Amygdala (tissue), 56 donors: ENCODE data around the gene FBXO36.
"Not testable (repeated sequence)": the region's sequence is repeated elsewhere in the genome, so short reads cannot be mapped to it uniquely, and the experiment has no call there.

Source experiments
- DNase-seq, 56 donors: peaks; one replicate each; lab custom pipeline; 2025; lab: John Stamatoyannopoulos, UW

Gene FBXO36

DNA sequence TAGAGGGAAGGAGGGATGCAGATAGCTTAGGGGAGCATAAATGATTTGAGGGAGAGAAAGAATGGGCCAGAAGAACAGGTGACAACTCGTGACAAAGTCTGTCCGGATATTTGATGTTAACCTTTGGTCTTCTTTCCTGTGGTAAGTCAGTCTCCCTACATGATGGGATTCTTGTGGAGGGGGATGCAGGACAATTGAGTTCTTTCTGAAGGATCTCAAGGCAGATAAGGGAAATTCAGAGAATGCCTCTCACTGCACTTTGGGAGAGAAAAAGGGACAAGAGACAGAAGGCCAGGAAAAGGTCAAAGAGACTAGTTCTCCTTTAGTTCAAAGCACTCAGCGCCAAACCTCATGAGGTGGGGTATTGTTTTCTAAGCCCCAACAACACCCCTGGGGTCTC is 34.2 kb downstream of the FBXO36 start:
- DNase-seq, result no peak

DNA sequence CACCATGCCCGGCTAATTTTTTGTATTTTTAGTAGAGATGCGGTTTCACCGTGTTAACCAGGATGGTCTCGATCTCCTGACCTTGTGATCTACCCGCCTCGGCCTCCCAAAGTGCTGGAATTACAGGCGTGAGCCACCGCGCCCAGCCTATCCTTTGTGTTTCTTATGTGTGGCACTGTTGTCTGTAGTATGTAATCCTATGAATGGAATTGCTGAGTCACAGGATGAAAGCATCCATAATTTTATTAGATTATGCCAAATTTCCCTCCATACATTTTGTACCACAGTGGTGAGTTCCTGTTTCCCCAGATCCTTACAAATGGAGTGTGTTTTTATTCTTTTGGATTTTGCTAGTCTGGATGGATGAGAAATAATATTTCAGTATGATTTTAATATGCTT is 41.3 kb downstream of the FBXO36 start:
- DNase-seq, result not testable (repeated sequence)

DNA sequence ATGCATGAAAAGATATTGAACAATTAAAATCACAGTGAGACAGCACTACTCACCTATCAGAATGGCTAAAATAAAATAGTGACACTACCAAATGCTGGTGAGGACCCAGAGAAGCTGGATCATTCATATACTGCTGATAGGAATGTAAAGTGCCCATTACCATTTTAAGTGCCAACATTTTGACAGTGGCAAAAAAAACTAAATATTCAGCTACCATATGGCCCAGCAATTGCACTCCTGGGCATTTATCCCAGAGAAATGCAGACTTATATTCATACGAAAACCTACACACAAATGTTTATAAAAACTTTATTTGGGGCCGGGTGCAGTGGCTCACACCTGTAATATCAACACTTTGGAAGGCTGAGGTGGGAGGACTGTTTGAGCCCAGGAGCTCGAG is 47.6 kb downstream of the FBXO36 start:
- no peak for DNase-seq

DNA sequence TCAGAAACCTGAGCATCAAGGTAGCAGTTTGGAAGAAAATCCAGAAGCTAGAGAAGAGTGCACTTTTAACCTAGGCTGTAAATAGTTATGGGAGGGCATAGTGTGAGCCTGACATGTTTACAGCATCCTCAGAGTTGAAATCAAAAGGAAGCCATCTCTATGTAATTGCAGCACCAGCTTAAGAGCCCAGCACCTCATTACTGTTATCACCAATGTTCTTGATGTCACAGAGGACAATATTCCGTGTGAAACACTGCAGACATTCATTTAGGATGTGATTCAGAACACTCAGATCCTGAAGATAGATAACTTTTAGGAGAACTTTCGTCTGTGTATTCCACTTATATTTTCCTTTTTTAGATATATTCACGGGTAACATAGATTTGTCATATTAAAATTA is 48.1 kb downstream of the FBXO36 start:
- DNase-seq, result no peak

DNA sequence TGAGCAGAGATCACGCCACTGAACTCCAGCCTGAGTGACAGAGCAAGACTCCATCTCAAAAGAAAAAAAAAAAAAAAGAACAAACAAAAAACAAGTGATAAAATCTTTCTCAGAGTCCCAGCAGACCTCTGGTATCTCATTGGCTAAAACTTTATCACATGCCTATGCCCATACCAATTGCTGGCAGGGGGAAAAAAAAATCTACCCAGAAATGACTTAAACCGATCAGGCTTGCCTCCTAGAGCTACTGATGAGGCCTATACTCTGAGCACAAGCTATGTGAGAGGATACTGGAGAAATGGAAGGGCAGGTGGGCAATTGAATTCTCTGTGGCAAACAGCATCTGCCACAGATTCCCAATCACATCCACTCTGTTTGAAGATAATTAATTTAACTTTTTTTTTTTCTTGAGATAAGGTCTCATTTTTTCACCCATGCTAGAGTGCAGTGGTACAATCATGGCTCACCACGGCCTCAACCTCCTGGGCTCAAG is 49.0 kb downstream of the FBXO36 start:
- DNase-seq, result no peak

DNA sequence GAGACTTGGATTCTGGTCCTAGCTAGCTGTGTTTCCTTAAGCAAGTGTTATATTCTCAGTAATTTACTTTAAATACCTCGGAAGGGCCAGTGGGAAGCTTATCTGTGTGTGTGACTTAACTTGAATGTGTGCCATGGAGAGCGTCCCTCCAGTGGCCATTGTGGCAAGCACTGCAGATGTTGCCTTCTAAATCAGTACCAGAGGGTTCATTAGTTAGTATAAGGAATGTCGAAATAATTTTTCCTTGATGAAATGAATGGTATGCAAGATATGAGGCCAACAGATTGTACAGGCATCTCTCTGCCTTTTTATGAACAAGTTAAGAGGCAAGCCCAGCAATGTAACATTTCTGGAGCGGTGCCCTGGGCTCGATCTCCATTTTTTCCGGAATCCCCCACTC is 52.0 kb downstream of the FBXO36 start:
- DNase-seq, result no peak

DNA sequence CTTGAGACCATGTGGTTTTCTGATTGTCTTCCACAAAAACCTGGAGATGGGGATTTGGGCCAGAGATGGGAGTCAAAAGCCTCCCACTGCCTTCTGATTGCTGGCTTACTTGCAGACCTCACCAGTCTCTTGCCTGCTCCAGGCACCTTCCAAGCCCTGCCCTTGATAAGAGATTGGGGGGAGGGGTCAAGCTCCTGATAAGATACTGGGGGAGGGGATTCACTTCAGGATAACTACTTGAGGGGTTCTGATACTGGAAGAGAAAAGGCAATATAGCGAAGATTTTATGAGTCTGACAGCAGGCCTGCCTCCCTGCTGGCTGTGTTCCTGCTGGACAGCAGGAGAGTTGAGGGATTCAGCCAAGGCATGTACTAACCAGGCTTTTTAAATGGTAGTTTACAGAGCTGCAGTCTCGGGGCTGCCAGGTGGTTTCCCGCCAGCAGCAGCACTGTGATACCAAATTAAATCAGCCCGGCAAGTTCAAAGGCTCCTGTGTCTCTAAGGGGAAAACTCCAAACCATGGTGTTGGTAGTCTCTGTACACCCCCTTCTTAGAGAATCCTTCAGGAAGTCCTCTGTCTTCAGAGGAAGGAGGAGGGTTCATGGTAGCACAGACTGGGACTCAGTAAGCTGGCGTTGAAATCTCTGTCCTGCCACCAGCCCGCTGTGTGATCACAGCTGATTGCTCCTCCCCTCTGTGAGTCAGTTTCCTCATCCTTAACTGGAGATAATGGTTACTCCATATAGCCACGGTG is 58.3 kb downstream of the FBXO36 start:
- DNase-seq, result peak in 34 of 56 donors; percentile 1 to 48 (median 10)

DNA sequence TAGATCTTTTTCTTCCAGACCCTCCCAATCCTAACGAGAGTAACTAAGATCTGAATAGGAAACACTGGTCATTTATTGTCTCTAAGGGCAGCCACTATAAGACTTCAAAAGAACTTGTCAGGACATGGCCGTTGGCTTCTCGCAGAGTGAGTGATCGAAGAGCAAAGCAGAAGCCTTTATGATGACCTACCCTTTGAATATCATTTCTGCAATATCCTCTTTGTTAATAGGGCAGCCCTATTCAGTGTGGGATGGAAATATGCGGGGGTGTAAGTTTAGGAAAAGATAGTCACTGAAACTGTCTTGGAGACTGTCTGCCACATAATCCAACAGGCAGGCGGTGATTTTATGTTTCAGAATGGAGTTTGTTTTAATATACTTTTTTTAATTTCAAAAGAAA is 70.9 kb downstream of the FBXO36 start:
- DNase-seq, result no peak

DNA sequence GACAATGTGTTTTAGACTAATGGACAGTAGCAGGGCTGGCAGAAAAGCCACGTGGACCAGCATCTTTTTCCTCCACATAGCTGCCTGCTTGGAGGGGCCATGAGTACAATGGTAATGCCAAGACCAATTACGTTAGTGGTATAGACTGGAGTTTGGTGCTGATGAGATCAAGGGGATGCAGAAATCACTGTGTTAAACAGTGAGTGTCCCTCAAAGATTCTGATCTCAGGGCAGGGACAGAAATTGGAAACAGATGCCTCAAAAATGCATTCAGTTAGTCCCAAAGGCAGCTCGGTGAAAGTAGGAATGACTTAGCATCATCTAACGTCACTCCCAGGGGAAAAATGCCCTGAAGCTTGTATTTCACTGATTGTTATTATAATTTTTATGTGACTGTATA is 74.0 kb downstream of the FBXO36 start:
- DNase-seq, result no peak

DNA sequence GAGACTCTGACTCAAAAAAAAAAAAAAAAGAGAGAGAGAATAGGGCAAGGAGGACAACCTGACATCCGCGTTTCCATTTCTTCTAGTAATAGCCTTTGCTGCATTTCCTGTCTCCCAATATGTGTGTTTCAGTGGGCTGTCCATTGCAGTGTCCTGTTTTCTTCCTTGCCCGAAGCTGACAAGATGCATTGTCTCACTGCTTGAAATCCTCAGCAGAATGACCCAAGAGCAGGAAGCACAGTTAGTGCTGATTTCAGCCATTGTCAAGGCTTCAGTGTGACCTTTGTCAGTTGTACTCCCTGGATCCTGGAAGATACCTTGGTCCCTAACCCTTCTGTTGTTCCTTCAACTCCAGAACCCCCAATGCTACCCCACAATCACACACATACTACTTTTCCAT is 75.3 kb downstream of the FBXO36 start:
- no peak for DNase-seq

DNA sequence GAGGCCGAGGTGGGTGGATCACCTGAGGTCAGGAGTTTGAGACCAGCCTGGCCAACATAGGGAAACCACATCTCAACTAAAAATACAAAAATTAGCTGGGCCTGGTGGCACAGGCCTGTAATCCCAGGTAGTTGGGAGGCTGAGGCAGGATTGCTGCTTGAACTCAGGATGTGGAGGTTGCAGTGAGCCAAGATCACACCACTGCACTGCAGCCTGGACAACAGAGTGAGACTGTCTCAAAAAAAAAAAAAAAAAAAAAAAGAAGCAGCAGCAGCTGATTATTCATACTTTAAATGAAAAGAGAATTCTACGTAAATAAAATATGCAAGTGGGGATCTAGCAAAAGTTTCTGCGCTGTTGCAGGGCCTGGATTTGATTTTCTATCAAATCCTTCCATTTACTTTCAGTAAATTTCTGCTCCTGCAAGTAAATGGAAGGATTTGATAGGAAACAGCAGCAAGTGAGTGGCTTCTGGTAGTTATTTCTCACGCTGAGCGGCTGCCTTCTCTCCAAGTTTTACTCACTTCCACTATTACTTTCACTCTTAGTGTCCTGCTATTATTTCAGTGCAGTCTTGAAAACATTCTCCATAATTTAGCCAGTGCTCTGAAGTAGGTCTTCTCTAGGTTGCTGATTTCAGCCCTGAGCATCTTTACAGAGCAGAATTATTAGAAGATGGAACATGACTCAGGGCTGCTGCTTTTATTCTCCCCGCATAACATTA is 78.0 kb downstream of the FBXO36 start:
- peak in 1 of 56 donors; percentile 1 for DNase-seq

DNA sequence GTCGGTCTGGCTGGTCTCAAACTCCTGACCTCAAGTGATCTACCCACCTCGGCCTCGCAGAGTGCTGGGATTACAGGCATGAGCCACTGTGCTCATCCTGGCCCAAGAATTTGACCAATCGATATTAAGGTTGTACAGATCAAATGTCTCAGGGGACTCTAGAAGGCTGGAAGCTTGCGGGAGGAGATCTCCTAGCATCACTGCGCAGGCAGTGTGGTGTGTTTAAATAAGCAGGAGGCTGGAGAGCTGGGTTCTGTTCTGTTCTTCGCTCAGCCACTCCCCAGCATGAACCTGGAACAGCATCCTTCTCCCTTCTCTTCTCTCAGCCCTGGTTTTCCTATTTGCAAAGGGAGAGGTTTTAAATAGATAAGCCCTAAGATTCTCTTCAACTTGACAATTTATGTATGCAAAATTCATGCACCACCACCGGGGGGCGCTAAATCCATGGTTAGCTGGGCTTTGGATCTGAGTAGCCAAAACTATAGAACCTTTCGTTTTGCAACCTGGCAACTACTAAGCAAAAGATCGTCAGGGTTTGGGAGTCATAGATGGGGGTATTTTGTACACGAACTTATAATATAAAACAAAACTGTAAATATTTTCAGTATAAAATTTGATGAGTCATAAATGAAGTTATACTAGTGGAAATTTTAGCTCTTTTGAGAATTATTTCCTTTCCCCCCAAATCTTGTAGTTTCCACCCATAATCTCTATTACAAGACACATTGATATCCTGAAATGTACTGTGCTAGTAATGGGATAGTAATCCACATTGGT is 85.8 kb downstream of the FBXO36 start:
- peak in 52 of 56 donors; percentile 2 to 82 (median 28) for DNase-seq

DNA sequence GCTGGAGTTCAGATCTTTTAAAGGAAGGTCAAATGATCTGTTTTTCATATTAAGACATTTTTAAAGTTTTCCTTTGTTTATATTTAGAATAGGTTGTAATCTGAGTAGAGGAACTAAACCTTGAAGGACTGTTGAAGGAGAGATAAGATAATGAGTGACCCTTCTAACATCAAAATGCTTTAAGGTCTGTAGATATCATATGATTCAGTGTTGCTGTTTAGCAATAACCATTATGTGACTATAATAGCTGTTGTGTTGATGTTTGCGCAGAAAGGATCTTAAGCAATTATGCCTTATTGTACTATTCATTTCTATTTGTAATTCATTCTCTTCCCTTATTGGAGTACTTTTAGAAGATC is 86.4 kb downstream of the FBXO36 start:
- DNase-seq, result no peak

DNA sequence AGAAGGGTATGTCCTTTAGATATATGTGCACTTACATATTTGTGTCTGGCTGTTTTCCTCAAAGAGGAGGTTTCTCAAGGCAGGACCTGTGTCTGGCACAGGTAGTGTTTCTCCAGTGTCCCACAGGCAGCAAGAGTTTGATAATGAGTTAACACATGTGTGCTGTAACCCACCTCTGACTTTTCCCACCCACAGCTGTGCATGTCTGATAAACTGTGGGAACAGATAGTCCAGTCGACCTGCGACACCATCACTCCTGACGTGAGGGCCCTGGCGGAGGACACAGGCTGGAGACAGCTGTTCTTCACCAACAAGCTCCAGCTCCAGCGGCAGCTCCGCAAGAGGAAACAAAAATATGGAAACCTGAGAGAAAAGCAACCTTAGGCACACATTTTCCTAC is 88.2 kb downstream of the FBXO36 start:
- no peak for DNase-seq

DNA sequence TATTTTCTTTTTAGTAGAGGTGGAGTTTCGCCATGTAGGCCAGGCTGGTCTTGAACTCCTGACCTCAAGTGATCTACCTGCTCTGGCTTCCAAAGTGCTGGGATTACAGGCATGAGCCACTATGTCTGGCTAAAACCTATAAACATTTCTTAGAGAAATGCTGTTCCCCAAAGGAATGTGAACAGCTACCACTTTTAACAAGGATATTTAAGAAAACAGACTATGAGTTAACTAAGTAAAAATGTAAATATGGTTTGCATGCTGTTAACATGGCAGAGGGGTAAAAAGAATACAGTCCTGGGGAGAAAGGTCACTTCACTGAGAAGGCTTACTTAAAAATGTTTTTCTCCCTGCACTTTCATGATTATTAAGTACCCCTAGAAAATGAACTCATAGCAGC is 89.3 kb downstream of the FBXO36 start:
- DNase-seq, result no peak

DNA sequence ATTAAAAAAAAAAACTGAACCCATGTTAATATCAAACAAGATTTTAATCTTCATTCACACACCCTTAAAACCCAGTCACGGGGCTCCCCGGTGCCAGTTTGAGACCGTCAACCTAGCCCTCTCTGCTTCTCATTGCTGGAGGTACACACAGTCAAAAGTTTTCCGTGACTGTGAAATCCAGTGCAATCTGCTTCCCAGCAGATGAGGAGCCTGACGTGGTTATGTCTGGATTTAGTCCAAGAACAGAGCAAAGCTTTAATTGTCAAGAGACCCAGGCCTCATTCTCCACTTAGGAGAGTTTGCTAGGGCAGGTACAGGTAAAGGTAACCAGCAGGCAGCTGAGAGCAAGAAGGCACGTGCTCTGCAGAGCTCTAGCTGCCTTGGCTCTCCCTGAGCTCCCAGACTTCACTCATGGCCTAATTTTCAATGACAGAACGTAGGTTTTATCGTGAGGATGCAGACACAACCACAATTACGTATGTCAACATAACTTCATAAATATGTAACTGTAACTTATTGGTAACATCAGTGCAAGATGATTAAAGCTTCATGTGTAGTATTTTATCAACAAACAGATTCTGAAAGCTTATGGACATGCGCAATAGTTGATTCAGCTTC is 90.1 kb downstream of the FBXO36 start:
- DNase-seq, result no peak

DNA sequence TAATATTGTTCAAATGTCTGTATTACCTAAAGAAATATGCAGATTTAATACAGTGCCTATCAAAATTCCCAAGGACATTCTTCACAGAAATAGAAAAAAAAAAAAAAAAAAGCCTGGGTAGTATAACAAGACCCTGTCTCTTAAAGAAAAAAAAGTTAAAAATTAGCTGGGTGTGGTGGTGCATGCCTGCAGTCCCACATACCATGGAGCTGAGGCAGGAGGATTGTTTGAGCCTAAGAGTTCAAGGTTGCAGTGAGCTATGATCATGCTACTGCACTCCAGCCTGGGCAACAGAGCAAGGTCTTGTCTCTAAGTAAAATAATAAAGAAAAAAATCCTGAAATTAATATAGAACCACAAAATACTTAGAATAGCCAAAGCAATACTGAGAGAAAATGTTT is 94.5 kb downstream of the FBXO36 start:
- DNase-seq, result no peak

DNA sequence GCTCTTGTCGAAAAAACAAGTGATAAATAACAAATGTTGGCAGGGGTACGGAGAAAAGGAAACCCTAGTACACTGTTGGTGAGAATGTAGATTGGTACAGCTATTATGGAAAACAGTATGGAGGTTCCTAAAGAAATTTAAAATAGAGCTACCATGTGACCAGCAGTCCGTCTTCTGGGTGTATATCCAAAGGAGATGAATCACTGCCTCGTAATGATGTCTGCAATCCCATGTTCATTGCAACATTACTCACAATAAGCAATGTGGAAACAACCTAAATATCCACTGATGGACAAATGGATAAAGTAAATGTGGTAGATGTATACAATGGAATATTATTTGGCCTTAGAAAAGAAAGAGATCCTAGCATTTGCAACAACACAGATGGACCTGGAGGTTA is 95.8 kb downstream of the FBXO36 start:
- DNase-seq, result no peak

DNA sequence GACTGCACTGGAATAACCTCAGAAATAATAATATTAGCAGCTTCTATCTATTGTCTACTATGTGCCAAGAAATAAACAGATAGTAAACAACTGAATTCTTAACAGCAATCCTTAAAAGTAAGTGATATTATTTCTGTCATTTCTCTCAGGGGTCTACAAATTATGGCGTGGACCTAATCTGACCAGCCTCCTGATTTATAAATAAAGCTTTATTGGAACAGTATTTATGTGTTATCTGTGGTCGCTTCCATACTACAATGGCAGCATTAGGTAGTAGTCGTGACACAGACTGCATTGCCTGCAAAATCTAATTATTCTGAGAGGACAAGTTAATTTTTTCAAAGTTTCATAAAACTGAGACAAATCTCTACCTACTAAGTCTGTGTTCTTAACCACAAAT is 97.4 kb downstream of the FBXO36 start:
- no peak for DNase-seq

DNA sequence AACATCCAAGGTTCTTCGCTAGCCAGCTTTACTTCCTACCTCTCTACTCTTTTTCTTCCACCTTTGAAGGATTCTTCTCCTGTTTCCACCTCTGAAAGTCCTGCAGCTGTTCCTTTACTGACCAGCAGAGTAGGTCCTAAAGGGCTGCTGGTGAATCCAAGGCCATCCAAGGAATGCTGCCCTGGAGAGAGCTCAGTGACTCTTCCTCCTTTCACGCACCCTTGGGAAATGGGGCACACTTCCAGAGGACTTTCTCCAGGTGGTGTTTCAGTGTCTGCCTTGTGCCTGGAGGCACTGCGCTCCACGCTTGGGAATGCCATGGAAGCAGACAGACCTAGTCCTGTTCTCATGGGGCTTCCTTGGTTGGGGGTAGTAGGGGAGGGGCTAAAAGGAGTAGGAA is 101.0 kb downstream of the FBXO36 start:
- DNase-seq, result no peak

DNA sequence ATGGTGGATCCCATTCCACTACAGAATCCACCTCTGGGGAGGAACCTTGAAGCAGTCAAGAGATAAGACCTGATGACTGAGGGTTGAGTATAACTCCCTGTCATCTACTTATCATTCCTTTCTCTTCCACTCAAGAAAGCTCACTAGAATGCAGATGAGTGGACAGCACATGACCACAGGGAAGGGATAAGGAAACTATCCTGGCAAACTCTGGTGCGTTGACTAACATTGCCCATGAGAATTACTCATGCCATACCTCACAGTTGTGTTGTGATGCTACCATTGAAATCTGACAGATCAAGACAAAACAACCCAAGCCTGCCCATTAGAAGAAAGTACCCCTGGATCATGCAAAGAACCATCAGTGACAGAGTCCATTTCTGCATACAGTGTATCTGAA is 119.9 kb downstream of the FBXO36 start:
- no peak for DNase-seq
